Trophoblast cell (in vitro differentiated cells and primary cell): ENCODE data around the gene MAGI1. TPM values are rescaled to one million over a fixed set of nuclear protein-coding genes. Genes with fewer than 3 reads are reported as not detected.

Source experiments
- DNase-seq, 2 donors: peaks; one replicate each; pipeline ENCODE4 v3.0.0-alpha.2; 2016
- H2AFZ ChIP-seq: 2 replicates; pipeline ENCODE4 v1.6.1; 2013; ENCODE audit warnings: low read length, moderate library complexity, mild to moderate bottlenecking; ENCODE audit not compliant: insufficient read depth, poor library complexity
- H2AK5ac ChIP-seq: 2 replicates; pipeline ENCODE4 v1.6.1; 2013; ENCODE audit warnings: mild to moderate bottlenecking, low read length
- H2BK120ac ChIP-seq: 2 replicates; pipeline ENCODE4 v1.6.1; 2013; ENCODE audit warnings: low read length, mild to moderate bottlenecking, moderate library complexity; ENCODE audit not compliant: insufficient read depth, poor library complexity
- H2BK12ac ChIP-seq: 2 replicates; pipeline ENCODE4 v1.6.1; 2013; ENCODE audit warnings: mild to moderate bottlenecking, low read length, moderate library complexity
- H2BK5ac ChIP-seq: 2 replicates; pipeline ENCODE4 v1.6.1; 2013; ENCODE audit warnings: low read length, low read depth, moderate library complexity, mild to moderate bottlenecking; ENCODE audit not compliant: poor library complexity
- H3K14ac ChIP-seq: 2 replicates; pipeline ENCODE4 v1.6.1; 2013; ENCODE audit warnings: mild to moderate bottlenecking, low read length
- H3K18ac ChIP-seq: 2 replicates; pipeline ENCODE4 v1.6.1; 2013; ENCODE audit warnings: mild to moderate bottlenecking, low read length
- H3K23ac ChIP-seq: 2 replicates; pipeline ENCODE4 v1.6.1; 2013; ENCODE audit warnings: low read length
- H3K27ac ChIP-seq: 2 replicates; pipeline ENCODE4 v1.5.1; 2013; ENCODE audit warnings: low read depth, mild to moderate bottlenecking, inconsistent platforms, low read length, moderate library complexity
- H3K27me3 ChIP-seq: 2 replicates; pipeline ENCODE4 v1.6.1; 2013; ENCODE audit warnings: inconsistent platforms, mild to moderate bottlenecking, low read length, moderate library complexity; ENCODE audit not compliant: insufficient read depth
- H3K36me3 ChIP-seq, 2 experiments: 1 replicate in 1 of 2; 2 replicates in 1 of 2; pipeline ENCODE4 v1.6.1; 2013; ENCODE audit warnings: low read length in 2 of 2, mild to moderate bottlenecking in 2 of 2, moderate library complexity in 1 of 2; ENCODE audit not compliant: insufficient read depth in 2 of 2, control insufficient read depth in 1 of 2
- H3K4ac ChIP-seq: 2 replicates; pipeline ENCODE4 v1.6.1; 2013; ENCODE audit warnings: low read depth, mild to moderate bottlenecking, low read length, moderate library complexity
- H3K4me1 ChIP-seq, 2 experiments: 1 replicate in 1 of 2; 2 replicates in 1 of 2; pipeline ENCODE4 v1.6.1; 2013; ENCODE audit warnings: low read length in 2 of 2, mild to moderate bottlenecking in 2 of 2, moderate library complexity in 1 of 2; ENCODE audit not compliant: insufficient read depth in 2 of 2, control insufficient read depth in 1 of 2
- H3K4me2 ChIP-seq: 2 replicates; pipeline ENCODE4 v1.6.1; 2013; ENCODE audit warnings: inconsistent platforms, mild to moderate bottlenecking, low read length, moderate library complexity
- H3K4me3 ChIP-seq: 2 replicates; pipeline ENCODE4 v1.5.1; 2013; ENCODE audit warnings: mild to moderate bottlenecking, low read depth, low read length, inconsistent platforms
- H3K79me1 ChIP-seq: one replicate; pipeline ENCODE4 v1.6.1; 2013; ENCODE audit warnings: low read length
- H3K79me2 ChIP-seq: 2 replicates; pipeline ENCODE4 v1.6.1; 2013; ENCODE audit warnings: low read length, mild to moderate bottlenecking; ENCODE audit not compliant: control insufficient read depth, insufficient read depth, poor library complexity
- H3K9ac ChIP-seq: 2 replicates; pipeline ENCODE4 v1.6.1; 2013; ENCODE audit warnings: mild to moderate bottlenecking, low read length
- H3K9me3 ChIP-seq: 2 replicates; pipeline ENCODE4 v1.6.1; 2013; ENCODE audit warnings: low read depth, mild to moderate bottlenecking, control low read depth, inconsistent platforms, low read length; ENCODE audit not compliant: insufficient read depth
- H4K12ac ChIP-seq: 2 replicates; pipeline ENCODE4 v1.6.1; 2013; ENCODE audit warnings: low read depth, mild to moderate bottlenecking, low read length, moderate library complexity
- H4K8ac ChIP-seq: 2 replicates; pipeline ENCODE4 v1.6.1; 2013; ENCODE audit warnings: low read depth, mild to moderate bottlenecking, low read length, moderate library complexity
- H4K91ac ChIP-seq: one replicate; pipeline ENCODE4 v1.6.1; 2013; ENCODE audit warnings: low read depth, mild to moderate bottlenecking, low read length, moderate library complexity
- WGBS: extraction: QIAGEN DNeasy Blood & Tissue Kit; methylation state at CpG from one replicate; pipeline ENCODE4 v1.1.7; 2013; ENCODE audit warnings: missing lambda C conversion rate; ENCODE audit not compliant: insufficient read length, insufficient coverage; ENCODE audit errors: extremely low coverage; 5-methylcytosine and 5-hydroxymethylcytosine counted together
- polyA plus RNA-seq: library from polyadenylated mRNA; stranded (reverse); fragments of 200-250 nt; gene quantifications from 2 replicates; pipeline ENCODE4 v1.2.3, GENCODE V29; 2013

The MAGI1 gene
- polyA plus RNA-seq: 73.5 and 77.0 TPM in 2 replicates

- Histone ChIP-seq H2BK12ac (peak within 1 kb of the TSS; percentile 95), H3K9me3 (no peaks in the 10 kb centered on the region), H3K4me2 (peak within 1 kb of the TSS; percentile 91), H4K12ac (peak within 1 kb of the TSS; percentile 76), H3K79me2 (peaks cover 14% of the 10 kb centered on the region), H2BK120ac (peak within 1 kb of the TSS; percentile 95), H3K27me3 (no peaks in the 10 kb centered on the region), H3K23ac (no peak within 1 kb of the TSS), H2AFZ (peak within 1 kb of the TSS; percentile 95), H3K4me1 (peaks cover 16 to 17% of the 10 kb centered on the region in 2 experiments), H3K79me1 (peaks cover 26% of the 10 kb centered on the region), H3K18ac (peak within 1 kb of the TSS; percentile 84), H4K8ac (peak within 1 kb of the TSS; percentile 96), H3K14ac (peak within 1 kb of the TSS; percentile 93), H2BK5ac (peak within 1 kb of the TSS; percentile 93), H3K4ac (peak within 1 kb of the TSS; percentile 78), H4K91ac (peak within 1 kb of the TSS; percentile 93), H3K27ac (peak within 1 kb of the TSS; percentile 90), H3K36me3 (no peaks in the 10 kb centered on the region), H3K4me3 (peak within 1 kb of the TSS; percentile 88), H3K9ac (peak within 1 kb of the TSS; percentile 89), H2AK5ac (peak within 1 kb of the TSS; percentile 39)
- WGBS: no CpG with 5 or more reads among the region's 73 CpGs
- DNase-seq: peak; percentile 73 to 79
These were observed at the start of gene MAGI1 for GRCh38 chr3:66038726-66039589. Gene MAGI1, minus strand, starts transcription at chr3:66038918. Its CDS starts 610 bp downstream, at chr3:66038308.

GRCh38 chr3:66083784-66084213 lies 45.1 kb upstream of the MAGI1 start:
- DNase-seq: no peak

GRCh38 chr3:66083096-66083678 lies 44.5 kb upstream of the MAGI1 start:
- DNase-seq: no peak
- H4K8ac ChIP-seq: no peak overlapping the region
- H3K9ac ChIP-seq: no peak overlapping the region
- H3K4ac ChIP-seq: no peak overlapping the region
- peaks cover 2% of the 10 kb centered on the region for H3K9me3 ChIP-seq
- no peak overlapping the region for H3K23ac ChIP-seq
- H4K12ac ChIP-seq: no peak overlapping the region
- no peak overlapping the region for H3K18ac ChIP-seq
- no peak overlapping the region for H4K91ac ChIP-seq
- H2AFZ ChIP-seq: no peak overlapping the region
- no peak overlapping the region for H2BK5ac ChIP-seq
- no peak overlapping the region for H3K4me3 ChIP-seq
- H3K79me2 ChIP-seq: no peaks in the 10 kb centered on the region
- no CpG with 5 or more reads among the region's 5 CpGs for WGBS
- no peak overlapping the region for H3K27ac ChIP-seq
- H2BK120ac ChIP-seq: no peak overlapping the region
- no peaks in the 10 kb centered on the region for H3K4me1 ChIP-seq
- no peak overlapping the region for H3K14ac ChIP-seq
- no peak overlapping the region for H2BK12ac ChIP-seq
- no peak overlapping the region for H2AK5ac ChIP-seq
- H3K36me3 ChIP-seq: no peaks in the 10 kb centered on the region
- H3K79me1 ChIP-seq: no peaks in the 10 kb centered on the region
- H3K4me2 ChIP-seq: no peak overlapping the region
- H3K27me3 ChIP-seq: no peaks in the 10 kb centered on the region

More at GRCh38 chr3:66083784-66084213, 45.1 kb upstream of the MAGI1 start:
- no peak overlapping the region for H3K4me3 ChIP-seq
- H4K12ac ChIP-seq: no peak overlapping the region
- H3K79me1 ChIP-seq: no peaks in the 10 kb centered on the region
- no peaks in the 10 kb centered on the region for H3K4me1 ChIP-seq
- no peak overlapping the region for H2BK120ac ChIP-seq
- H2AK5ac ChIP-seq: no peak overlapping the region
- no peaks in the 10 kb centered on the region for H3K36me3 ChIP-seq
- H3K23ac ChIP-seq: no peak overlapping the region
- no peak overlapping the region for H3K27ac ChIP-seq
- no peak overlapping the region for H4K8ac ChIP-seq
- H2BK12ac ChIP-seq: no peak overlapping the region
- H4K91ac ChIP-seq: no peak overlapping the region
- no peak overlapping the region for H3K14ac ChIP-seq
- no CpG with 5 or more reads among the region's 3 CpGs for WGBS
- no peak overlapping the region for H3K9ac ChIP-seq
- H3K9me3 ChIP-seq: peaks cover 2% of the 10 kb centered on the region
- no peaks in the 10 kb centered on the region for H3K27me3 ChIP-seq
- H3K18ac ChIP-seq: no peak overlapping the region
- H2AFZ ChIP-seq: no peak overlapping the region
- H3K4ac ChIP-seq: no peak overlapping the region
- no peak overlapping the region for H2BK5ac ChIP-seq
- no peaks in the 10 kb centered on the region for H3K79me2 ChIP-seq
- no peak overlapping the region for H3K4me2 ChIP-seq

GRCh38 chr3:66082679-66083078 lies 44.0 kb upstream of the MAGI1 start:
- H2BK12ac ChIP-seq: no peak overlapping the region
- no peak overlapping the region for H3K4me2 ChIP-seq
- H3K18ac ChIP-seq: no peak overlapping the region
- H3K14ac ChIP-seq: no peak overlapping the region
- H3K4ac ChIP-seq: no peak overlapping the region
- no peak overlapping the region for H3K23ac ChIP-seq
- no peak overlapping the region for H2AFZ ChIP-seq
- no peak overlapping the region for H3K4me3 ChIP-seq
- no peaks in the 10 kb centered on the region for H3K4me1 ChIP-seq
- H2BK120ac ChIP-seq: no peak overlapping the region
- H4K8ac ChIP-seq: no peak overlapping the region
- H3K79me1 ChIP-seq: no peaks in the 10 kb centered on the region
- no peak overlapping the region for H4K91ac ChIP-seq
- H3K27me3 ChIP-seq: no peaks in the 10 kb centered on the region
- no peak overlapping the region for H2BK5ac ChIP-seq
- no peak for DNase-seq
- no peaks in the 10 kb centered on the region for H3K79me2 ChIP-seq
- no peaks in the 10 kb centered on the region for H3K36me3 ChIP-seq
- H3K9ac ChIP-seq: no peak overlapping the region
- H3K27ac ChIP-seq: no peak overlapping the region
- peaks cover 2% of the 10 kb centered on the region for H3K9me3 ChIP-seq
- no peak overlapping the region for H4K12ac ChIP-seq
- no peak overlapping the region for H2AK5ac ChIP-seq
